ENCODE data around the gene CEP112. TPM values are rescaled to one million over a fixed set of nuclear protein-coding genes. Genes with fewer than 3 reads are reported as not detected.

CEP112 gene
- total and polyA plus RNA-seq, 2 of the 13 experiments (the other 11 are each of a cell fraction or from before 2014, with no cell fraction given) = 1.2 to 3.4 TPM

DNA sequence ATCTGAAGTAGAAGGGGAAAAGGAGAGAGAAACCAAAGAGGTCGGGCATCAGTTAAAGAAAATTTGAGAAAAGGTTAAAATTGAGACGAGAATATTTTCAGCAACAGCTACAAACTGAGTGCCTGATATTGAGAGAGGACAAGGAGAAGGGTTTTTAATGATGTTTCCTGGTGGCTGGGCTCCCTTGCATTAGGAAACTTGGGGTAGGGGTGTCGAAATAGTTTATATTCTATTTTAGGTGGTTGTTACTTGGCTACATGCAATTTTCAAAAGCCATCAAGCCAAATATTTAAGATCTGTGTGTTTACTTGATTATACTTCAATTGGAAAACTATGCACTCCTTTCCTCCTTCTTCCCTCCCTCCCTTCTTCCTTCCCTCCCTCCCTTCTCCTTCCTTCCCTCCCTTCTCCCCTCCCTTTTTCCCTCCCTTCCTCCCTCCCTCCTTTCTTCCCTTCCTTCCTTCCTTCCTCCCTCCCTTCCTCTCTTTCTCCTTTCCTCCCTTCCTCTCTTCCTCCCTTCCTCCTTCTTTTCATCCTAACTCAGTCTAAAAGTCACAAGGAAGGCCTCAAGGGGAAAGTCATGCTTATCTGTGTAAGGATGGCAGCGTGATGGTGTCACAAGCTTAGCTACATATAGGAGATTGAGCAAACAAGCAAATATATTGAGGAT is 39.1 kb upstream of the CEP112 start (continued):
- TF ChIP-seq SOX13 (IDR thresholded peaks at IDR 0.05) (no peak), SOX13 (CRISPR knock-in tag; conservative IDR thresholded peaks at IDR 0.05 in 1 of 2, IDR thresholded peaks at IDR 0.05 in 1 of 2) (0 out of 4 replicates have a peak, but pooled peaks of 1 of the 2 experiments have one; percentile 2), EHMT2 (IDR thresholded peaks at IDR 0.05; ENCODE audit: borderline replicate concordance, low read depth, low read length) (no peak), ZNF10 (CRISPR knock-in tag; IDR thresholded peaks at IDR 0.05; ENCODE audit: borderline replicate concordance, low read depth) (no peak), HIVEP1 (CRISPR knock-in tag; IDR thresholded peaks at IDR 0.05) (no peak), ZNF782 (CRISPR knock-in tag; IDR thresholded peaks at IDR 0.05; ENCODE audit: borderline replicate concordance) (no peak), PAF1 (CRISPR knock-in tag; IDR thresholded peaks at IDR 0.05) (no peak), PRDM15 (CRISPR knock-in tag; IDR thresholded peaks at IDR 0.05) (no peak), ZNF468 (CRISPR knock-in tag; IDR thresholded peaks at IDR 0.05) (no peak), CENPT (CRISPR knock-in tag; IDR thresholded peaks at IDR 0.05; ENCODE audit: low read depth) (no peak), PCBP1 (IDR thresholded peaks at IDR 0.05; ENCODE audit: borderline replicate concordance, low read depth, low read length) (peak; percentile 91), KLF6 (CRISPR knock-in tag; IDR thresholded peaks at IDR 0.05) (0 out of 2 replicates have a peak, but pooled peaks have one; percentile 31), ZNF329 (CRISPR knock-in tag; IDR thresholded peaks at IDR 0.05; ENCODE audit: low read depth) (no peak), POGZ (CRISPR knock-in tag; IDR thresholded peaks at IDR 0.05) (peak; percentile 24; the same call in 1 of the 2 replicates), ZNF121 (CRISPR knock-in tag; IDR thresholded peaks at IDR 0.05) (no peak), TMF1 (CRISPR knock-in tag; IDR thresholded peaks at IDR 0.05; ENCODE audit: low read depth) (no peak), ZNF710 (CRISPR knock-in tag; IDR thresholded peaks at IDR 0.05; ENCODE audit: borderline replicate concordance) (peak; percentile 82), TBX2 (CRISPR knock-in tag; IDR thresholded peaks at IDR 0.05; ENCODE audit: borderline replicate concordance) (no peak), HNRNPUL1 (IDR thresholded peaks at IDR 0.05; ENCODE audit: low read depth, low read length) (no peak), NPAS2 (CRISPR knock-in tag; IDR thresholded peaks at IDR 0.05; ENCODE audit: borderline replicate concordance) (no peak), MZF1 (CRISPR knock-in tag; IDR thresholded peaks at IDR 0.05; ENCODE audit: borderline replicate concordance) (no peak), NCOA1 (CRISPR knock-in tag; IDR thresholded peaks at IDR 0.05) (no peak)
- TF ChIP-seq, protein P1, sequence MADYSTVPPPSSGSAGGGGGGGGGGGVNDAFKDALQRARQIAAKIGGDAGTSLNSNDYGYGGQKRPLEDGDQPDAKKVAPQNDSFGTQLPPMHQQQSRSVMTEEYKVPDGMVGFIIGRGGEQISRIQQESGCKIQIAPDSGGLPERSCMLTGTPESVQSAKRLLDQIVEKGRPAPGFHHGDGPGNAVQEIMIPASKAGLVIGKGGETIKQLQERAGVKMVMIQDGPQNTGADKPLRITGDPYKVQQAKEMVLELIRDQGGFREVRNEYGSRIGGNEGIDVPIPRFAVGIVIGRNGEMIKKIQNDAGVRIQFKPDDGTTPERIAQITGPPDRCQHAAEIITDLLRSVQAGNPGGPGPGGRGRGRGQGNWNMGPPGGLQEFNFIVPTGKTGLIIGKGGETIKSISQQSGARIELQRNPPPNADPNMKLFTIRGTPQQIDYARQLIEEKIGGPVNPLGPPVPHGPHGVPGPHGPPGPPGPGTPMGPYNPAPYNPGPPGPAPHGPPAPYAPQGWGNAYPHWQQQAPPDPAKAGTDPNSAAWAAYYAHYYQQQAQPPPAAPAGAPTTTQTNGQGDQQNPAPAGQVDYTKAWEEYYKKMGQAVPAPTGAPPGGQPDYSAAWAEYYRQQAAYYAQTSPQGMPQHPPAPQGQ (CRISPR knock-in tag; IDR thresholded peaks at IDR 0.05; ENCODE audit: borderline replicate concordance) = no peak

Data from HepG2 (cell line).